Esophagus muscularis mucosa (tissue), 3 donors: ENCODE results near the gene HOXC9.

ENCODE experiments used
- POLR2A ChIP-seq: fragments of 450-650 bp; IDR thresholded peaks from one replicate; pipeline ENCODE4 v1.6.1; 2017; ENCODE audit warnings: antibody characterized with exemption, moderate library complexity, mild to moderate bottlenecking, low read depth
- POLR2AphosphoS5 ChIP-seq, 2 donors: sonication (generic); formaldehyde crosslinking; IDR thresholded peaks; one replicate each; pipeline ENCODE4 v1.6.1; 2017; ENCODE audit warnings: antibody characterized with exemption in 2 of 2
- TF ChIP-seq, protein P1 (sequence below), 3 experiments: fragments of 200-600 bp in 2 of 3; fragments of 450-650 bp in 1 of 3; sonication (generic) in 2 of 3; IDR thresholded peaks; one replicate each; pipeline ENCODE4 v1.5.1; 2017 to 2019; ENCODE audit warnings: antibody characterized with exemption in 3 of 3, mild to moderate bottlenecking in 2 of 3, moderate library complexity in 1 of 3

DNA sequence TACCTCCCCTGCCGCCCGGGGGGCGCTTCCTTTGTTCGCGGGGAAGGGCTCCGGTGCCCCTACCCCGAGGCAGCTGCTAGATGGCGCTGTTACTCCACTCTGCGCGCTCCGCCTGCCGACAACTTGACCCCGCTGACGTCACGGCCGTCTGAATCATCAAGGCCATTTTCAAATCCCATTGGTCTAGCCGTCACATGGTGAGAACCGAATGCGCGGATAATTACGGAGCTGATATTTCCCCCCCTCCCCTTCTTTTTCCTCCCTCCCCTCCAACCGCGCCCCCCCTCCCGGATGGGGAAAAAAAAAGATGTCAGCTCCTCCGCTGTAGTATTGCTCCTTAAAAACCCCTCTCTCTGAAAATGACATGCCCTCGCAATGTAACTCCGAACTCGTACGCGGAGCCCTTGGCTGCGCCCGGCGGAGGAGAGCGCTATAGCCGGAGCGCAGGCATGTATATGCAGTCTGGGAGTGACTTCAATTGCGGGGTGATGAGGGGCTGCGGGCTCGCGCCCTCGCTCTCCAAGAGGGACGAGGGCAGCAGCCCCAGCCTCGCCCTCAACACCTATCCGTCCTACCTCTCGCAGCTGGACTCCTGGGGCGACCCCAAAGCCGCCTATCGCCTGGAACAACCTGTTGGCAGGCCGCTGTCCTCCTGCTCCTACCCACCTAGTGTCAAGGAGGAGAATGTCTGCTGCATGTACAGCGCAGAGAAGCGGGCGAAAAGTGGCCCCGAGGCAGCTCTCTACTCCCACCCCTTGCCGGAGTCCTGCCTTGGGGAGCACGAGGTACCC, 14.9 kb upstream of the HOXC9 start, which contains the start of gene HOXC10:
- TF ChIP-seq POLR2A: no peak
- TF ChIP-seq POLR2AphosphoS5 (IDR thresholded peaks at IDR 0.05): peak in 1 of 2 donors; percentile 56
- TF ChIP-seq, protein P1, sequence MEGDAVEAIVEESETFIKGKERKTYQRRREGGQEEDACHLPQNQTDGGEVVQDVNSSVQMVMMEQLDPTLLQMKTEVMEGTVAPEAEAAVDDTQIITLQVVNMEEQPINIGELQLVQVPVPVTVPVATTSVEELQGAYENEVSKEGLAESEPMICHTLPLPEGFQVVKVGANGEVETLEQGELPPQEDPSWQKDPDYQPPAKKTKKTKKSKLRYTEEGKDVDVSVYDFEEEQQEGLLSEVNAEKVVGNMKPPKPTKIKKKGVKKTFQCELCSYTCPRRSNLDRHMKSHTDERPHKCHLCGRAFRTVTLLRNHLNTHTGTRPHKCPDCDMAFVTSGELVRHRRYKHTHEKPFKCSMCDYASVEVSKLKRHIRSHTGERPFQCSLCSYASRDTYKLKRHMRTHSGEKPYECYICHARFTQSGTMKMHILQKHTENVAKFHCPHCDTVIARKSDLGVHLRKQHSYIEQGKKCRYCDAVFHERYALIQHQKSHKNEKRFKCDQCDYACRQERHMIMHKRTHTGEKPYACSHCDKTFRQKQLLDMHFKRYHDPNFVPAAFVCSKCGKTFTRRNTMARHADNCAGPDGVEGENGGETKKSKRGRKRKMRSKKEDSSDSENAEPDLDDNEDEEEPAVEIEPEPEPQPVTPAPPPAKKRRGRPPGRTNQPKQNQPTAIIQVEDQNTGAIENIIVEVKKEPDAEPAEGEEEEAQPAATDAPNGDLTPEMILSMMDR (IDR thresholded peaks at IDR 0.05): peak; percentile 41 to 55 (median 49)
